DMS114 treated with DMSO at 0.1 percent for 48 hours (cell line): ENCODE measurements around the gene UGT2A1.
"Not testable (repeated sequence)": the region's sequence is repeated elsewhere in the genome, so short reads cannot be mapped to it uniquely, and the experiment has no call there.

Experiments used
- DNase-seq: peaks from one replicate; lab custom pipeline; 2025; ENCODE audit not compliant: unreplicated experiment; lab: John Stamatoyannopoulos, UW

The UGT2A1 gene

DNA sequence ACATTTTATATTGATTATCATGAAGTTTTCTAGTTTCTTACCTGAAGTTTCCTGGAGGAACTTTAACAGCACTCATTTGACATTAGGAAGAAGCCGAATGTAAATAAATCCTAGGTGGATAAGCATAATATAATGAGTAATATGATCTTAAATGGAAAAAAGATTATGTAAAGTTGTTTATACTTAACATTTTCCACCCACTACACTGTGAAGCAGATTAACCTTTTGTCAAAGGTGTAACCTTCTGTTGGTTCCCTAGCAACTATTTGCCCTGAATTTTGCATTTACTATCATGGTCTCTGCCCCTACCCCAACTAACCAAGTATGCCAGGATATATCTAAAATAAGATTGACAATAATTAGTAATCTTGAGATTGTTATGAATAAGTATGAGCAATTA lies at the start of gene UGT2A1:
Gene UGT2A1 (minus strand): TSS at position 101 of the 400 bp plus-strand sequence. CDS start 5,603 bp downstream, outside the sequence.
- no peak for DNase-seq

DNA sequence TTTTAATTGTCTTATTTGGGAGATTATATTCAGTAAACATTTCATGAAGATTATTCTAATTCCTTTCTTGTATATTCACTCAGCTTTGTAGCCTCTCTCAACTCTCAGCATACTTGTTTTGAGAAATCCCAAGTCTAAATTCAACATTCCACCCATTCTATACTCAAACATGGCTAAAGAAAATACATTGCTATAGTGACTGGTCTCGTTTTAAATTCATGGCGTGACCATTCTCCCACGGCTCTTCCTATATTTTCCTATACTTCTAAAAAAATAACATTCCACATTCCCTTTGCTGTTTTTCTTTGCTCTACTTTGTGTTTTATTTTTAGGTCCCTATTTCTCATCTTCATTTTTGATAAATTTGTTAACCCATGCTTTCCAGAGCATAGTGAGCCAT lies 49.2 kb upstream of the UGT2A1 start:
- DNase-seq = no peak

DNA sequence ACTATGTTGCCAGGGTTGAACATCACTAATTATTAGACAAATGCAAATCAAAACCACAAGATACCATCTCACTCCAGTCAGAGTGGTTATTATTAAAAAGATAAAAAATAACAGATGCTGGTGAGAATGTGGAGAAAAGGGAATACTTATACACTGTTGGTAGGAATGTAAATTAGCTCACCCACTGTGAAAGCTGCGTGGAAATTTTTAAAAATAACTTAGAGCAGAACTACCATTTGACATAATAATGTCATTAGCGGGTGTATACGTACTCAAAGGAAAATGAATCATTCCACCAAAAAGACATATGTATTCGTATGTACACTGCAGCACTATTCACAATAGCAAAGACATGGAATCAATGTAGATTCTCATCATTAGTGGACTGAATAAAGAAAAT lies 48.6 kb upstream of the UGT2A1 start:
- no peak for DNase-seq

DNA sequence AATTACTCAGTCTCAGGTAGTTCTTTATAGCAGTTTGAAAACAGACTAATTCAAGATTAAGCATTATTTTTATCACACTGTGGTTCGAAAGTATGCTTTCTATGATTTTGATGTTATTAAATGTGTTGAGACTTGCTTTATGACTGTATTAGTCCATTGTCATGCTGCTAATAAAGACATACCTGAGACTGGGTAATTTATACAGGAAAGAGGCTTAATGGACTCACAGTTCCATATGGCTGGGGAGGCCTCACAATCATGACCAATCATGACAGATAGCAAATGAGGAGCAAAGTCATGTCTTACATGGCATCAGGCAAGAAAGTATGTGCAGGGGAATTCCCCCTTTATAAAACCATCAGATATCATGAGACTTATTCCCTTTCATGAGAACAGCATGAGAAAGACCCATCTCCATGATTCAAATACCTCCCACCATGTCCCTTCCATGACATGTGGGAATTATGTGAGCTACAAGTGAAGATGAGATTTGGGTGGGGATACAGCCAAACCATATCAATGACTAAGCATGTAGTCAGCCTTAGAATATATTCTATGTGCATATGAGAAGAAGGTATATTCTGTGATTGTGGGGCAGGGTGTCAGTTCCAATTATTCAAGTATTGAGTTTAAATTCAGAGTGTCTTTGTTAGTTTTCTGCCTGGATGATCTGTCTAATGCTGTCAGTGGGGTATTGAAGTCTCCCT lies 44.6 kb upstream of the UGT2A1 start:
- DNase-seq = no peak

- DNase-seq = peak; percentile 6
Observed at GRCh38 chr4:69689599-69689998, 36.6 kb upstream of the UGT2A1 start.

DNA sequence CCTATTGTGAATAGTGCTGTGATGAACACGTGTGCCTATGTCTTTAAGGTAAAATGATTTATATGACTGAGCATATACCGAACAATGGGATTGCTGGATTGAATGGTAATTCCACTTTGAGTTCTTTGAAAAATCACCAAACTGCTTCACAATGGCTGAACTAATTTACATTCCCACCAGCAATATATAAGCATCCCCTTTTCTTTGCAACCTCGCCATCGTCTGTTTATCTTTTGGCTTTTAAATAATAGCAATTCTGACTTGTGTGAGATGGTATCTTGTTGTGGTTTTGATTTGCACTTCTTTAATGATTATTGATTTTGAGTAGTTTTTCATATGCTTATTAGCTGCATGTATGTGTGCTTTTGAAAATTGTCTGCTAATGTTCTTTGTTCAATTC lies 31.8 kb upstream of the UGT2A1 start:
- DNase-seq = no peak

- no peak for DNase-seq
Observed at GRCh38 chr4:69668680-69669079, 15.6 kb upstream of the UGT2A1 start.

GRCh38 chr4:69664009-69664408 lies 11.0 kb upstream of the UGT2A1 start:
- not testable (repeated sequence) for DNase-seq

GRCh38 chr4:69661130-69661803 lies 8.2 kb upstream of the UGT2A1 start:
- not testable (repeated sequence) for DNase-seq

DNA sequence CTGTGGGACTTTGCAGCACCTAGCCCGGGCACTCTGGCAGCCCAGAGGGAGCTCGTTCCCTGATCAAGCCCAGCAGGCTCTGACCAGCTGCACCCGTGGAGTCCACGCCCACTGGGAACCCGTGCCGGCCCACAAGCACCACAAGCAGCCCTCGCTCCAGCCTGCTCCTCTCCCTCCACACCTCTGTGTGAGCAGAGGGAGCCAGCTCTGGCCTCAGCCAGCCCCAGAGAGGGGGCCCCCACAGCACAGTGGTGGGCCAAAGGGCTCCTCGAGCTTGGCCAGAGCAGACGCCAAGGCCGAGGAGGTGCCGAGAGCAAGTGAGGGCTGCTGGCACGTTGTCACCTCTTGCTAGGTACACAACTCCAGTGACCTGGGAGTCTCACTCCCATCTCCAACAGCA lies 5.1 kb upstream of the UGT2A1 start:
- DNase-seq = no peak

DNA sequence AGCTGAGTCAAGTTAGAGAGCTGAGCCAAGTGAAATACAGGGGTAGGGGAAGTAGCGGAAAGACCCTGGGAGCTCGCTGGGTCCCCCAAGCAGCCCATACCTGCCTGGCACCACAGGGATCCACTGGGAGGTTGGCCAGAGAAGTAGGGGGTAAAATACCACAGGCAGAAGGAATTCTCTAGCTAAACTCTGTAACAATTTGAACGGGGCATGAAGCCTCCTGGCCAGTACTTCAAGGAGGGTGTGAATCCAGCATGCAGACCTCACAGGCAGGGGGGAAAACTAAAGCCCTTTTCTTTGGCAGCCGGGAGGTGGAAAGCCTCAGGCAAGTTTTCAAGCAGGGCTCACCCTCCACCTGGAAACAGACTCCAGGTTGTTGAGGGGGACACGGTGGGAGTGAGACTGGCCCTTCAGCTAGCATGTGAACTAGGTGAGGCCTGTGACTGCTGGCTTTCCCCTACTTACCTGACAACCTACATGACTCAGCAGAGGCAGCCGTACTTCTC lies 3.7 kb upstream of the UGT2A1 start:
- DNase-seq = no peak

DNA sequence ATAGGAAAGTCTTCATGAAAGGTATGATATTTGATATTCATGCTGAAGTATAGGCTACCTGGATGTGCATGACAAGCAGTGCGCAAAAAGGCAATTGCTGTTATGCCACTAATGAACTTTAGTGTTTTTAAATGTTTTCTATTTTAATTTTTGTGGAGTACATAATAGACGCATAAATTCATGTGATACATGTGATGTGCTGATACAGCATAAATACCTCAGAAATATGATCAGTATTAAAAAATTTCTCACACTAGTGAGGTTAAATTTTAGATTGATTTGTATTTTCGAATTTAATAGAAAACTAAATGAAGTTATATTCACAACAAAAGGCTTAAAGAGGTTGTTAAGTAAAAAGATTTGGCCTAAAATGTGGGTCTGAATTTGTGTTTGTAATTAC lies 2.2 kb downstream of the UGT2A1 start:
- no peak for DNase-seq

- DNase-seq = no peak
Observed at GRCh38 chr4:69649629-69650028, 3.4 kb downstream of the UGT2A1 start.

- no peak for DNase-seq
Observed at GRCh38 chr4:69649207-69649606, 3.8 kb downstream of the UGT2A1 start.

DNA sequence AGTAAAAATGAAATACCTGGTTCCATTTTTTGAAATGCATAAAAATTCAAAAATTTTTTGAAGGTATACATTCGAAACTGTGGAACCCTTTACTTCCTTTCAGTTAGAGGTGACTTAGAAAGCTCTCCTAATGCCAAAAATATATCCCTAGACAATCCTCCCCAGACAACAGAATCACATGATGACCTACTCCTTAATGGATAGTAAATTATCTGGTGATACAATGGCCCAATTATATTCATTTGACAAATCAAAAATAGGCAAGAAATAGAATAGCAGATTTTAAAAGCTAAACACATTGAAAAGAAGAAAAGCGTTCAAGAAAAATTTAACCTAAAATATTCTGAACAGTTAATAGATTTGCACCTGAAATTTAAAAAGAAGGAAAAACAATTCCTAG lies 10.1 kb downstream of the UGT2A1 start:
- DNase-seq = no peak

GRCh38 chr4:69640289-69640688 lies 12.8 kb downstream of the UGT2A1 start:
- DNase-seq = no peak

DNA sequence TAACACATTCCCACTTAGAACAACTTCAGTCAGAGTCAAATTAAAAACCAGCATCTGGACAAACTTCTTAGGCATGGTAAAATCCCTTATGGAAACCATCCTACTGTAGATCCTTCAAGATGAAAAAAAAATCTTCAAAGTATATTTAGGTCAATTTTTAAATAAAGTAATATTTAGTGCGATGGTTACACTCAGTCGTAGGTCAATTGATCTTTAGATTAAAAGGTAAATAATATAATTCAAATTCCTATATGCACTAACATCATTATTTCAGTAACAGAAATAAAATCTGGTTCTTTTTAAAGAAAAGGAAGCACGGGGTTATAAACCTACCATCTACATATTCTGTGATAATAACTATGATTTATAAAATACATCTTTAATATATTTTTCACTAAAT lies 13.5 kb downstream of the UGT2A1 start, which contains the start of gene UGT2A2:
Gene UGT2A2 (minus strand): TSS at position 101 of the 400 bp plus-strand sequence. CDS start 2 bp downstream, at position 99.
- DNase-seq = no peak

DNA sequence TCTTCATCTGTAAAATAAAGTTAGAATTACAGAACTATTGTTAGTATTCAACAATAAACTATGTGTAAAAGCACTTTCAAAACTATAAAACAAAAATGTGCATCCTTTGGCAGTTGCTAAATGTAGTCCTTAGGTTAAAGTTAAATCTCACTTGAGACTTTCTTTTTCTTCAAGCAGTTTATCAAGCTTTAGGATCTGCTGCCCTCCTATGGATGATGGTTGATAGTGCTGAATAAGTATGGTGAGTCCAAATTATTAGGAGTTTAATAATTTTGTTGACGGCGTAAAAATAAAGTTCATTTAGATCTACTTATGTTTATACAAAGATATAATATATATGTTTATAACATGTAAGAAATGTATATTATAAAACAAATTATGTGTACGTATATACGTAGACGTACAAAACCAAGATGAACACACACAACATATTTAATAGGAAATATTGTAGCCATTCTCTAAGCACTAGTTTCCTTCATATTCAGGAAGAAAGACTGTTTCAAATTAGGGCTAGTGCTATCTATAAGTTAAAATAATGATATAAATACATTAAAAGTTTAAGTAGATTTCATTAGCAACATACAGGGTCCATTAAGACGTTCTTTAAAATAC lies 35.9 kb downstream of the UGT2A1 start:
- peak; percentile 7 for DNase-seq

- DNase-seq = no peak
Observed at GRCh38 chr4:69610484-69610883, 42.6 kb downstream of the UGT2A1 start.

GRCh38 chr4:69601065-69601464 lies 52.0 kb downstream of the UGT2A1 start:
- no peak for DNase-seq

DNA sequence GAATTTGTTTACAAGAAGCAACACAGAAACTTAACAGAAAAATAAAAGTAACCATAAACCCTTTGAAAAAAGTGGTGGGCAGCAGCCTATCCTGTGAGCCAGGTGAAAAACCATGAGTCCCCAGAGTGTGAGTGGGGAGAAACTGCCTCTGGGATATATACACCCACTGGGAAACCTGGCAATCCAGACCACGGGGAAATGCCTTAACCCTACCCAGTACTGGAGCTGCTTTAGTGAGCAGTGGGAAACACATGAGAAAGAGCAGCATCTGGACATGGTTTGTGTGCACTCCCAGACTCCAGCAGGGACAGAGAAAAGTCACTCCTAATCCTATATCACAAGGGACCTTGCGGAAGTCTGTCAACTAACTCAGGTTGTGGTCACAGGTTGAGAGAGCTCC lies 53.0 kb downstream of the UGT2A1 start:
- no peak for DNase-seq

- DNase-seq = no peak
Observed at GRCh38 chr4:69594382-69594781, 58.7 kb downstream of the UGT2A1 start.
